Glomerular endothelial cell (primary cell): ENCODE results near the gene MAN1B1. TPM values are rescaled to one million over a fixed set of nuclear protein-coding genes. Genes with fewer than 3 reads are reported as not detected.

Source experiments
- DNase-seq: peaks from one replicate; pipeline ENCODE4 v3.0.0-alpha.2; 2011; ENCODE audit warnings: low read depth, low spot score; ENCODE audit errors: extremely low read depth
- total RNA-seq: library from RNA; depleted of rRNA; stranded (reverse); fragments of >200 nt; gene quantifications from 2 replicates; pipeline ENCODE4 v1.2.3, GENCODE V29; 2015

The MAN1B1 gene
- total RNA-seq, result 109 and 118 TPM in 2 replicates

- DNase-seq, result peak; percentile 77
Observed at GRCh38 chr9:137086531-137087408, at the start of gene MAN1B1. Gene MAN1B1, plus strand, starts transcription at chr9:137086985. Its CDS starts 15 bp downstream, at chr9:137087000.

GRCh38 chr9:137037035-137037434, 49.8 kb upstream of the MAN1B1 start:
- no peak for DNase-seq

GRCh38 chr9:137037483-137037882, 49.3 kb upstream of the MAN1B1 start:
- DNase-seq, result no peak

- no peak for DNase-seq
Observed at GRCh38 chr9:137038916-137039315, 47.9 kb upstream of the MAN1B1 start.

GRCh38 chr9:137039611-137040366, 47.0 kb upstream of the MAN1B1 start:
- no peak for DNase-seq

GRCh38 chr9:137040568-137040967, 46.2 kb upstream of the MAN1B1 start:
- DNase-seq, result no peak

GRCh38 chr9:137041124-137041523, 45.7 kb upstream of the MAN1B1 start:
- no peak for DNase-seq

- no peak for DNase-seq
Observed at GRCh38 chr9:137042751-137043727, 43.7 kb upstream of the MAN1B1 start.

GRCh38 chr9:137044037-137044436, 42.7 kb upstream of the MAN1B1 start:
- no peak for DNase-seq

GRCh38 chr9:137044502-137045177, 42.1 kb upstream of the MAN1B1 start:
- no peak for DNase-seq

GRCh38 chr9:137045294-137046087, 41.3 kb upstream of the MAN1B1 start:
- DNase-seq, result no peak

- DNase-seq, result no peak
Observed at GRCh38 chr9:137046088-137046787, 40.5 kb upstream of the MAN1B1 start, which contains the start of gene NPDC1. Gene NPDC1, minus strand, starts transcription at chr9:137046177. Its CDS starts 188 bp downstream, at chr9:137045989.

GRCh38 chr9:137048655-137049543, 37.9 kb upstream of the MAN1B1 start:
- no peak for DNase-seq

GRCh38 chr9:137049544-137050449, 37.0 kb upstream of the MAN1B1 start:
- DNase-seq, result no peak

- DNase-seq, result no peak
Observed at GRCh38 chr9:137050570-137050969, 36.2 kb upstream of the MAN1B1 start.

GRCh38 chr9:137051145-137051724, 35.5 kb upstream of the MAN1B1 start:
- no peak for DNase-seq
